NCI-H1417 treated with DMSO at 0.1 percent for 48 hours (cell line): ENCODE data around the gene PHC2.

Experiments
- DNase-seq: peaks from one replicate; lab custom pipeline; 2025; lab: John Stamatoyannopoulos, UW

The PHC2 gene

DNA sequence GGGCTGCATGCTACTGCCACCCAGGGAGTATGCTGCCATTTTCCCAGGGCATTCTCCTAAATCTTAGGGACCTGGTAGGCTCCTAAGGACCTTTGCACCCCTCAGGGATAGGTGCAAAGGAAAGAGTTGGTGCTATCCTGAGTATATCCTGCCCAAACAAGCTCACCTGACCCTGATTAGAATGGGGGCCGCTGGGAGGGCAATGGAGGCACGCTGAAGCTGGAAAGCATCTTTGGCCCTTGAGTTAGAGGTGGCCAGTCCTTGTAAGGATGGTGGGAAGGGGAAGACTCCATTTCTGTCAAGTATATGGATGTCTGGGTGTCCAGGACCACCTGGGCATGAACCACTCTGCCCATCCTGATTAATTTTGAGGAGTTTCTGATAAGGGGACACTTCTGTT, 61.1 kb downstream of the PHC2 start:
- DNase-seq = no peak

DNA sequence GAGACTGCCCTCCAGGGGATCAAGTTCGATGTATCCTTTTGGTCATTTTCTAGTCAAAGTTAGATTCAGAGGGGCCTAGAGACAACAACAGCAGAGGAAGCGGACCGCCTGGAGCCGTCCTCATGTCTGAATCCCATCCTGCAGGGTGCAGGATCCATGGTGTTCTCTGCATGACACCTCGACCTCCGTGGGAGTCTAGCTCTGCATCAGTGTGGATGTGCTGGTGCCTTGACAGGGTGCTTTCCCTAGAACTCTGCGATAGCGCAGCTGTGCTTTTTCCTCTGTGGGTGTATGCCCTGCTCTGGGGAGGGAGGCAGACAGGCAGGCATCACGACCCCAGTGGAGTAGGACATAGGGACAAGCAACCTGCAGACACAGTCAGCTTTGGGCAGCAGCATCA, 61.8 kb downstream of the PHC2 start:
- no peak for DNase-seq

DNA sequence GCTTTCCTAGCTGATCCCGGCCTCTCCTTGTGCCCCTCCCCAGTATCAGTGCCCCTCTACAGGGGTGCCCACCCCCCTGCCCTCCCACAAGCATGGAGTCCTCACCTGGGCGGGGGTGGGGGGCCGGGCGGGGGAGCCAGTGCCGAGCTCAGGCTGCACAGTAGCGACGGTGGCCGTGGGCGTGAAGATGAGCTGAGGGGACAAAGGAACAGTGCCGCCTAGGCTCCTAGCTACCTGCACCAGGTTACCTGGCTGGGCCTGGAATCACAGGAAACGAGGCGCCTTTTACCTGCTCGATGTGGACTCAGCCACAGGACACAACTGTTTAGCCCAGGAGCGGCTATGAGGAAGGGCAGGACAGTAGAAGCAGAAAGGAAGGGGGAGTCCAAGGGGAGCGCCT, 62.5 kb downstream of the PHC2 start:
- DNase-seq = no peak

DNA sequence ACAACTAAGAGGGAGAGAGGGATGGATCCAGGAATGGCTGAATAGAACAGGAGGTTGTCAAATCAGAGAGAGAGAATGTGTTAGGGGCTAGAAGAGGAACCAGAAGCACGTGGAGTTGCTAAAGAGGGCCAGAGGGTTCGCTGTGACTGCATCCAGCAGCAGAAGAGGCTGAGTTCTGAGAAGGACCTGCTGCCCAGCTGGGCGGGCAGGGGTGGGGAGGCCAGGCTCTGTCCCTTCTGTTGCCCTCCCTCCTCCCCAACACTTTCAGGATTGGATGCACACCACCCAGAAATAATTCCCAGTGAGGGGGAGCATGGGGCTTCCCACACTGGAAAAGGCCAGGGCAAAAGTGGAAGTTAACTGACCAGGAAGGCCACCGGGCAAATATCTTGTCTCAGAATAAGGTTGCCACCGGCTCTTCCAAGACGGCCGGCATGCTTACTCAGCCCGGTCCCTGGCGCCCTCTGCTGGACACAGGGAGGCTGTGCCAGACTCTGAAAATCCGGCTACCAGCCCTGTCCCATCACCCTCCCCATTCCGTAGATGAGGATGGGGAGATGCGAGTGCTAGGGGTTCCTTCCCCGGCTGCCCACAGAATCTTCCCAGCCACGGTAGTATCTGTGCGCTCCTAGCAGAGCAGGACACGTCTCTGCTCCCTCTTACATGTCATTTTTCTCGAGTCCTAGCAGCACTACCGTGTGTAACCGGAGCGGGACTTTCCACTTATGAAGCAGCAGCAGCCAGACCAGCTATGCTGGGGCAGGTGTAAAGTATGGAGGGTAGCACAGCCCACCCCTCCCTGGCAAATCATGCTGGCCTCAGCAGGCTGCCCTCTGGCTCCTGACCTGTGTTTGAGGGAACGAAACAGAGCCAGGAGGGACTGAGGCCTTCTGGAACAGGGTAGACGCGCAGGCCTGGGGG, 63.1 kb downstream of the PHC2 start:
- DNase-seq = peak; percentile 30

DNA sequence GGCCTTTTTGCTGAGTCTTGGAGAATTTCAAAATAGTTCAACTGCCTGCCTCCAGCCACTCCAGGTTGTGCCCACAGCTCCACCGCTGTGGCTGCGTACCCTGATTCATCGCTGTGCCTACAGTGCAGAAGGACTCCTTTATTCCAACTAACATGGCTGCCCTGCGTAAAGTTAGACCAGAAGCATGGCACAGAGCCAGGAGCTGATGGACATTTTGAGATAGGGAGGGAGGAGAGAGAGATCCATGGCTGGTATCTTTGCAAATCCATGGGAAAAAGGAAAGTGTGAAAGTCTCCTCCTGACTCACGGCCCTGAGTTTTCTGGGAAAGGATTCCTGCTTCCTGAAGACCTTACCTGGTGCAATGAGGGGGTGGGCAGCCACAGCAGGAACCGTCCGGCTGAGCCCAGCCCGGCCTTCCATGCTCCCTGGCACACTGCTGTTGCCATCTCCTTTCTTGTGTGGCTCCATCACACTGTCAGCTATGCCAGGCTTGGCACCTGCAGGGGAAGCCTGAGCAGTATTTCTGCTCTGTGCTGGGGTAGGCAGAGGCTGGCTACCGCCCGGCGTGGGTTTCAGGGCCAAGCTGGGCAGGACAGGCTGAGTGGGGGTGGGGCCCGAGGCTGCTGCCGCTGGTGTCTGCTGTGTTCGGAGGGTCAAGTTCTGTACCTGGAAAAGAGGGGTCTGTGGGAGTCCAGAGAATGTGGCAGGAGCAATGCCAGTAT, 64.0 kb downstream of the PHC2 start:
- DNase-seq = no peak

DNA sequence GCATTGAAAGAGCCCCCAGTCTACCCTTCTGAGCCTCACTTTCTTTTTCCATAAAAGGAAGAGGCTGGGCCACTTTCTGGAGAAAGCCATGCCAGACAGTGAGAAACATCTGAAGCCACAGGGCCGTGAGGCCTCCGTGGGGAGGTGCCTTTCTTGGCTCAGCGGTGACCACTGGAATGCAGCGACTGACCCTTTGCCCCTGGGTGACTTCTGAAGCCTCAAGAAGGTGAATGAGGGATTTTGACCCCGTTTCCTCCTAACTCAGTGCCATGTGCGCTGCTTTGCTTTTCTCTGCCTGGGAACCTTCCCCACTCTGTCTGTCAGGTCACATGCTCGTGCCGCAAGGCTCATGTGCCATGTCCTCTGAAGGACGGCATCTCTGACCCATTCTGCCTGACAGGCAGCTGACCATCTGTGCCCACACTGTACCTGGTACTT, 65.3 kb downstream of the PHC2 start:
- DNase-seq = no peak

DNA sequence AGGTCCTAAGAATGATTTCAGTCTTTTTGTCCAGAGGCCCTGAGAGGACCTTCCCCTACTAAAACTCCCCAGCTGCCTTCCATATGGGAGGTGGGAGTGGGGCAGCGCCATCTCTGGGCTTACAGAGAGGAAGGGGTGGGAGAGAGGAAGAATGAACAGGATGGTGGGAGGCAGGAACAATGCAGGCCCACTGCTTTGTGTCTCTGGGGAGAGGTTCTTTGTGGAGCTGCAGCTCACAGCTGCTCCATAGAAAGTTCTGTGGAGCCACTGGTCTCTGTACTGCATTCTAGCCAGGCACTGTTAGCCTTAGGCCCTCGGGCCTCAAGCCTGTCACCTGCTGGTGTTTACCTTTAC, 66.4 kb downstream of the PHC2 start:
- DNase-seq = no peak

DNA sequence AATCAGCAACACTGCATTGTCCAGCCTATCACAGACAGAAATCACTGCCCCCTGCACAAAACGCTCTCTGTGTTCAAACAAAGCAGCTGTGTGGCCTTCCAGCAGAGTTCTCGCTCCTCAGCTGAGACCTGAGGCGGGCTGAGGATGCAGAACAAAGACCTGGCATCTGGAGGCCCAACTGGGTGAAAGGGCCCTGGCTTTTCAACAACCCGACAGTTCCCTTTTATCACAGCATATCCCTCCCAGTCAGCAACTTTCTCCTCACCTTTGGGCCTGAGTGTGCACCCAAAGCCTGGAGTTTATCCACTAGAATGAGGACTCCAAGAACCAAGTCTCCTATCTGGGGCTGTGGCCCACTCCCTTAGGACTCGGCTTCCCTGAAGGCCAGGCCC, 67.4 kb downstream of the PHC2 start:
- no peak for DNase-seq

DNA sequence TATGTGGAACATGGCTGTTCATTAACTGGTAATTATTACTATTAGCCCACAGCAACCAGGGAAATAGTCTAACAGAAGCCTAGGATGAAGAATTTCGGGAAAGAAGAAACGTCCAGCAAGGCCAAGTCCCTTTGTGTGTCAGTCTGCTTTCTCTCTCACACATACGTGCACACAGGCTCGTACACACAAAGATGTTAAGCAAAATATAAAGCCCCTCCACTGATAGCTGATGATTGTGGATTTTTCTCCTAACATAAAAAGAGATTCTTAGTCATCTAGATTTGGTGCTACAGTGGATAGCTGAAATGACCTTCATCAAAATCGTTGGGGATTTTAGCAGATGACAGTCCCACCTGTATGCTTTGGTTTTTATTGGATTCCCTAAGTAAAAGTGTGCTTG, 67.9 kb downstream of the PHC2 start:
- DNase-seq = no peak

DNA sequence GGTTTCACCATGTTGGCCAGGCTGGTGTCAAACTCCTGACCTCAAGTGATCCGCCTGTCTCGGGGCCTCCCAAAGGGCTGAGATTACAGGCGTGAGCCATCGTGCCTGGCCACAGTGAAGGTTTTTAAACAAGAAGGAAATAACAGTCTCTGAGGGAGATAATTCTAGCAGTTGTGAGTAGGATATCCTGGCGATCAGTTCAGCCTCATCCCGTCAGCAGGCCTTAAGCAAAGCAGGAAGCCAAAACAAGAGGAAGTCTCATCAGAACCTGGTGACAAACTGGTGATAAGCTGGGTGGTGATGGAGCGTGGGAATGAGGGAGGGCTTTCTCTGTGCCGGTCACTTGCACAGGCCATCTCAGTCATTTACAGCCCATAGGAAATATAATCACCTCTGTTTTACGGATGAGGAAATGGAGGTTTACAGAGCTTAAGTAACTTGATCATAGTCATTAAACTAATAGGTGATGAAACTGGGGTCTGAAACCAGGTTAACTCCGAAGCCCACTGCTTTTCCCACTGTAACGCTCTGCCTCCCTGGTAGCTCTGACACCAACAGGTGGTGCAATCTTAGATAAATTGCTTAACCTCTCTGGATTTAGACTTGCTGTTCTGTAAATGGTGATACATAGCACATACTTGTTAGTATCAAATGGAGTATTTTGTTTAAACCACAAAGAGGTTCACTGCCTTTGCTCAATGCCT, 69.2 kb downstream of the PHC2 start:
- DNase-seq = no peak

DNA sequence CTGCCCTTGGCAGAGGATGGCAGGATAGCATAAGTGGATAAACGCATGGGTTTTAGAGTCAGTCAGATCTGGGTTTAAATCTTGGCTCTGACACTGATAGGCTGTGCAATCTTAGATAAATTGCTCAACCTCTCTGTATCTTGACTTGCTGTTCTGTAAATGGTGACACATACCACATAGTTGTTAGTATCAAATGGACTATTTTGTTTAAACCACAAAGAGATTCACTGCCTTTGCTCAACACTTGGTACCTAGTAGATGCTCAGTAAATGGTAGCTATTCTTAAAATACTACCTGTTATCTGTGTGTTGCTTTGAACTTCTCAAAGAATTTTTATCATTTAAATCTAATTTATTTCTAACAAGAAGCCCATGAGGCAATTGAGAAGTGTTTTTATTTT, 70.5 kb downstream of the PHC2 start:
- no peak for DNase-seq

DNA sequence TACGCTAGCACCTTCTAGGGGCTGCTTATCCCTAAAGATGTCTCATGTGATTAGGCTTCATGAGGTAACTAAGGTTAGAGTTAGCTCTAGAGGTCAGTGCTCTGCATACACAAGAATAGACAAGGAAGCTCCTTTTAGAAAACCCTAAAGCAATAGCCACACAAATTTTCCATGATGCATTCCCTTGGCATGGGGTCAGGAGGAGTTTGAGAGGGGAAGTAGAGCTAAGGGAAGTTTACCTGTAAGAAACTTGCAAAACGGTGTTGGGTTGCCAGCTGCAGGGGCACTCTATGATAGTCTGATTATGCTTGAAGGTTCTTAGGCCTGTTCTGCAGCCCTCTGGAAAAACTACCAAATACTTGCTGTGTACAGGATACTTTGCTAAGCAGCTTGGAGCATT, 71.0 kb downstream of the PHC2 start:
- DNase-seq = no peak

DNA sequence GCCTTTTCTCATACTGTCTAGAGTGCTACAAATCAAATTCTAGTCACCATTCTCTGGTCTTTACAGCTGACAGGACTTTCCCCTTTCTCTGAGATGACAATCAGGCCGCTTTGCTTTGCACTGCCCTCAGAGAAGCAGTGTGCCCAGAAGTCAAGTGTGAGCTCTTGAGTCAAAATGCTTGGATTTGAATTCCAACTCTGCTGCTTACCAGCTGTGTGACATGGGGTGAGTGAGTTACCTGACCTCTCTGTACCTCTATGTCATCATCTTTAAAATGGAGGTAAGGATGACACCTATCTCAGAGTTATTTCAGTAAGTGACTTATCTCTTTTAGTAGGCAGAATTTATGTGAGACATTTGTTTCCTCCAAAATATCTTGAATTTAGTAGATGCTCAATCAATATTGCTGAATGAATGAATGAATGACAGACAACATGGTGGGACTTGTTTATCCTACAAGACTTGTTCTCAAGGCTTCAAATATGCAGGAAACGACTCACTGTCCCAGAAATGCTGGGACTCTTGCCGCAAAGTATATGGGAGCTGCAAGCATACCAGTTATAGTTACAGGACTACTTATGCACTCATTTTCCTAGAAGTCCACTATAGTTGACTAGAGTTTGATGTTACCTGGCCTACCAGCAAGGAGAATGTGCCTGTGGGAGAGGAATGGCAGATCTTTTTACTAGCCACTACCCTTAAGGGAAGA, 71.9 kb downstream of the PHC2 start:
- no peak for DNase-seq

DNA sequence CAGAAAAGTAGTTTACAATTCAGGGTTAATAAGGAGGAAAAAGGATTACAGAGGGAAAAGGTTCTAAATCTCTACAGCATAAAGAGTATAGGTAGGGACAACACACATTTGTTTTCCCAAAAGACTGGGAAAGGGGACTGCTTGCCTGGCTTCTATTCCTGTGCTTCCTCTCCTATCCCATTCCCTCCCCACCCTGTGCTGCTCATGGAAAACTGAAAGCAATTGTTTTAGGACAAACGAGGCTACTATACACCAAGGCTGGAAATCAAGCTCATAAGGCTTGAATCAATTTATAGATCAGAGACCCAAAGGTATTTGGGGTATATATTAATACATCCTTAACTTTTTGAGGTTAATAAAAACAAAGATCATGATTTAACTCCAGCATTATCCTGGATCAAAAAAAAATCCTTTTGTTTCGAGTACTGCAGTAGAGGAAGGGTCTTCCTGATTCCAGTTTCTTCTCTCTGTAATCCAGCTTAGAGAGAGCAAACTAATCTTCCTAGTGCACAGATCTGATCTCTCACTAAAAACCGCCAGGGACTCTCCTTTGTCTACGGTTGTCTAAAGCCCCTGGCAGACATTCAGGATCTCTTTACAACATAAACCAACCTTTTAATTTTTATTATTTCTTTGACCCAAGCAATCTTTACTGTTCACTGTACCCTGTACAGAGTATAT, 72.6 kb downstream of the PHC2 start:
- no peak for DNase-seq

DNA sequence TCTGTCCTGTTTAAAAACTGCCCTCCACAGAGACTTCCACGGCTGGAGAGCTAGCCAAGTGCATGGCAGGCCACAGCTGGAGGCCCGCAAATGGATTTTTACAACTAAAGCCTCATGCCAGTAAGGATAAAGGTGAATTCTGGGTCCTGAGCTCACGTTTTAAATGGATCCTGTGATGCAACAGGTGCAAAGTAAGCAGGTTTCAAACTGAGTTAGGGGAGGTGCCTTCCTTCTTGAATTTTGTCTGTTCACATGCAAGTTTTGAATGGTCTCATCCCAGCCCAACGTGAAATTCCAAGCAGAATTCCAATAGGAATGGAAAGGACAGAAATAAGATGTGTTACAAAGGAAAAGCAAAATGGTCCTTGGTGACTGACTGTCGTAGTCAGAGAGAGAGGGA, 73.8 kb downstream of the PHC2 start:
- no peak for DNase-seq

DNA sequence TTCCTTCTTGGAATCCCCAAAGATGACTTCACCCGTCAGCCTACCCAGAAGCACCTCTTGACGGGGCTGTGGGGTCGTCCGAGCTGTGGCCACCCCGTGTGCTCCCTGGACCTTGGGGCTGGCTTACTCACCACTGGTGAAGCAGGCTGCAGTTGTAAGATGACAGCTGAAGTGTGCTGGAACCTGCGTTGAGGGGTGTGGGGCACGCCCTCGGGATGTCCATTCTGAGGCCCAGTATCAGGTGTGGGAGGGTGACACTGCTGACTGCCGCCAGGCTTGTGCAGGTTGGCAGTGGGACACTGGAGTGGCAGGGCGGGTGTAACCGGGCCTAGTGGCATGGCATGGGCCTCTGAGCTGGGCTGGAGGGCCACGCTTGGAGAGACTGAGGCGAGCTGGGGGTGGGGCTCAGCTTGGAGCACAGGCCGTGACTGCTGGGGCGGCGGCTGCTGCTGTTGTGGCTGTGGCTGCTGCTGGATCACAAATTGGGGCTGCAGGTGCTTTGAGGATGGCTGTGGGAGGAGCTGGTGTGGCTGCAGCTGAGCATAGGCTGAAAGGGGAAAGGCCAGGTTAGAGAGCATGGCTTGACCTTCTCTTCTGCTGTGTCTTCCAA, 76.1 kb downstream of the PHC2 start:
- no peak for DNase-seq

DNA sequence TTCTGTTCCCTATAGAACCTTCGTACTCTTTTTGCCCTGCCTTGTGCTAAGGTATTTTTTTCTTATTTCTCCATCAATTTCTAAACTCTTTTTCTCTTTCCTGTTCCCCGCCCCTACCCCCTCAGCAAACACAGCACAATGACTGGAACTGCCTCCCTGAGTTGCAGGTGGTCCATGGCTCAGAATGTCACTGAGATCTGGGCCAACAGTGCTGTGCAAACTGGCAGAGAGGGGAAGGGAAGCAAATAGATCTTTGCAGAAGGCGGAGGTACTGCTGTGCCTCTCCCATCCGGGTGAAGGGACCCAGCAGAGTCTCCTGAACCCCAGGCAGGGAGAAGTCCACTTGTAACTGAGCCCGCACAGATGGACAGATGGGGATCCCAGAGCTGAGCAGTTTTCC, 77.4 kb downstream of the PHC2 start:
- no peak for DNase-seq

DNA sequence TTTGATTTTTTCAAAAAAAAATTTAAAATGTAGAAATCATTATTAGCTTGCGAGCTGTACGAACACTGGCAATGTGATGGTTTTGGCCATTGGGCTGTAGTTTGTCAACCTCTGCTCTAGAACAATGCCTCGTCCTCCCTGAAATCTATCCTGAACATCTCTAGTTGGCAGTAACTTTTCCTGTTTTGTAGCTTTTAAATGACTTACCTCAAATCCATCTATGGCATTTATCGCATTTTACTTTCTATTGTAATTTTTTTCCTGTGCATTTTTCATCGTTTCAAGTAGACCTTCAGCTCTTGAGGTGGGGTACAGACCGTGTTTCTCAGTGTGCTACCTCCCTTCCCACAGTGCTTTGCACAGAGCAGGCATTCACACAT, 79.6 kb downstream of the PHC2 start:
- no peak for DNase-seq

DNA sequence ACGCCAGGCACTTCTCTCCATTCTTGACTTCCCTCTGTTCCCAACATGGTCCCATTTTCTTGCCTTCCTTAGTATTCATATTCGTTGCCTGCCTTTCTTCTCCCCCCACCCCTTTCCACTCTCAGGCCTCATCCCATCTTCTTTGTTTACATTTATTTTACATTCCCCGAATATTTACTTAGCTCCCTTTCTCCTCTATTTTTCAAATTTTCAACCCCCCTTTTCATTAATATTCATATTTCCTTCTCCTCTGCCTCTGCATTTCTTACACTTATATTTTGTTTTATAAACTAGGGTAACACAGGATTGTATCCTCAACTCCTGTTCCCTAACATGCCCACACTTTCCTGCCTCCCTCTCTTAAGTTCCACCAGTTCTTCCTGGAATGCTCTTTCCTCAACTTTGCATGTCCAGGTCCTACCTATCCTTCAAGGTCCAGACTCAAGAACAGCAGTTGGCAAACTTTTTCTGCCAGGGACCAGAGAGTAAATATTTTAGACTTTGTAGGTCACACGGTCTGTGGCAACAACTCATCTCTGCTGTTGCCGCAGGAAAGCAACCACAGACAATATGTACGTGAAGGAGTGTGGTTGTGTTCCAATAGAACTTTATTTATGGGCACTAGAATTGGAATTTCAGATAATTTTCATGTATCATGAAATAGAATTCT, 80.1 kb downstream of the PHC2 start:
- DNase-seq = no peak

DNA sequence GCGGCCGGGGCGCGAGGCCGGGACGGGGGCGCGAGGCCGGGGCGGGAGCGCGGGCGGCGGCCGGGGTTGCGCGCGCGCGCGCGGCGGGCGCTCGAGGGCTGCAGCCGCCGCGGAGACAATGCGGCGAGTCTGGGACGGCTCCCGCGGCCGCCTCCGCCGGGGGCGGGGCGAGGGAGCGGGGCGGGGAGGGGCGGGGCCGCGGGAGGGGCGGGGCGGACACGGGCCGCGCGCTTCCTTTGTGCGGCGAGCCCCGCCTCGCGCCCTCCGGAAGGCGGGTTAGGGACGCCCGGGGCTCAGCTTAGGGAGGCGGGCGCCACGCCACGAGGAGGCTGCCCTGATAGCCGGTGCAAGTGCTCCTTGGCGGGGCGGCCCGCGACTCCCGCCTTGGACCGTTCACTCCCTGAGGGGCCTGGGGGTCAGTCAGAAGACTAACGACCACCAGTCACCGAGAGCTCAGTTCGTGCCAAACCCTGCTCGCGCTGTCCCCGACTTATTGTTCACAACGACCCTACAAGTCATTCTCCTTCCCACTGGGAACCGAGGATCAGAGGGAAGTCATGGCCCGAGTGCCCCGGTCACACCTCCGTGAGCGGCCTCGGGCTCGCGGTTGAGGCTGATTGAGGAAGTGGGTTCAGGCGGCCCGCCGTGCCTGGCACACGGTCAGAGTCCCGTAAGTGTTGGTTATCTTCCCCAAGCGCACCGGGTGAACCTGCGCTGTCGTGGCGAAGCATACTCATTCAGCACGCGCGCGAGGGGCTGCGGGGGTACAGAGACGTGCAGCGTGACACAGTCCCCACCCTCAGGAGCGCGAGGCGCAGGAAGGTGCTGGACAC, 80.9 kb downstream of the PHC2 start:
- peak; percentile 33 for DNase-seq
